ENCODE data around the gene TBC1D10B.

DNA sequence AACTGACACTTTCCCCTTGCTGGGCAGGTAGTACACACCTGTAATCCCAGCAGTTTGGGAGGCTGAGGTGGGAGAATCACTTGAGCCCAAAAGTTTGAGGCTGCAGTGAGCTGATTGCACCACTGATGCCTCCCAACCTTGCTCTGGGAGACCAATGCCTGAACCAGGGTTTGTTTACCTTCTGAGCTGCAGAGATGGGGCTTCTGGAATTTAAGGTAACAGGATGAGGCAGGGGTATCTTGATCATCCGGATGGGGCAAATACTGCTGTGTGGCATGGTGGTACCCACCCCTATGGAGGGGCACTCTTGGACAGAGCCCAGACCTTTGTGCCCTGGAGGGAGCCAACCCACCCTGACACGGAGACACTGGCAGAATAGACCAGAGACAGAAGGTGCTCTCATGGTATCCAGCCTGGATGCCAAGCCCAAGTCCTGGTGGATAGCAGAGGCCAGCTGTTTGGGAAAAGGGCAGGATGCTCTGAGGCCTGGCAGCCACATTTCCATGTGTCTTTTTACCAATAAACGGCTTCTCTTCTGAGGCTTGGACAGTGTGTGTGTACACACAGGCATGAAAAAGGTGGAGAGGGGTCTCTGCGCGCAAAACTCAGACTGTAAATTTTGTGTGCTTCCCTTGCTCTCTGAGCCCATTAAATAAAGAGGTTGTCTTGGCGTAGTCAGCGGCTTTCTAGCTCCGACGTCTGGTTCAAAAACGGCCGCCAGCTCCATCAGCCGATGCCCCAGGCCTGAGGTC lies 29.3 kb upstream of the TBC1D10B start:
- TF ChIP-seq POLR2AphosphoS5 (IDR thresholded peaks at IDR 0.05; ENCODE audit: low read depth, low read length) (no peak), POLR2A (IDR thresholded peaks at IDR 0.05; ENCODE audit: low read depth, low read length) (no peak)

Data from GM12892 (cell line).